Measurements from ENCODE around the gene EPHB6.

EPHB6 gene

GRCh38 chr7:142910031-142910433 lies 55.2 kb downstream of the EPHB6 start:
- DNase-seq (ENCODE audit: low read depth, low spot score) = no peak
- no peak overlapping the region for H3K4me3 ChIP-seq (ENCODE audit: low read length)

- H3K4me3 ChIP-seq (ENCODE audit: low read length) = no peak overlapping the region
- no peak for DNase-seq (ENCODE audit: low read depth, low spot score)
These were observed 55.6 kb downstream of the EPHB6 start for GRCh38 chr7:142910481-142910880.

- DNase-seq (ENCODE audit: low read depth, low spot score) = no peak
- H3K4me3 ChIP-seq (ENCODE audit: low read length) = no peak overlapping the region
These were observed 58.2 kb downstream of the EPHB6 start for GRCh38 chr7:142913051-142913450.

- H3K4me3 ChIP-seq (ENCODE audit: low read length) = no peak overlapping the region
- DNase-seq (ENCODE audit: low read depth, low spot score) = no peak
These were observed 58.7 kb downstream of the EPHB6 start for GRCh38 chr7:142913566-142913965.

- no peak for DNase-seq (ENCODE audit: low read depth, low spot score)
- H3K4me3 ChIP-seq (ENCODE audit: low read length) = no peak overlapping the region
These were observed 59.2 kb downstream of the EPHB6 start for GRCh38 chr7:142914121-142914520.

- H3K4me3 ChIP-seq (ENCODE audit: low read length) = no peak overlapping the region
These were observed 60.4 kb downstream of the EPHB6 start for GRCh38 chr7:142915315-142915714.

GRCh38 chr7:142916508-142916907 lies 61.6 kb downstream of the EPHB6 start:
- no peak for DNase-seq (ENCODE audit: low read depth, low spot score)
- no peak overlapping the region for H3K4me3 ChIP-seq (ENCODE audit: low read length)

More at GRCh38 chr7:142915315-142915714, 60.4 kb downstream of the EPHB6 start:
- DNase-seq (ENCODE audit: low read depth, low spot score) = no peak

- DNase-seq (ENCODE audit: low read depth, low spot score) = no peak
These were observed 62.6 kb downstream of the EPHB6 start for GRCh38 chr7:142917447-142917846.

GRCh38 chr7:142918901-142919300 lies 64.0 kb downstream of the EPHB6 start:
- no peak for DNase-seq (ENCODE audit: low read depth, low spot score)
- no peak overlapping the region for H3K4me3 ChIP-seq (ENCODE audit: low read length)

More at GRCh38 chr7:142917447-142917846, 62.6 kb downstream of the EPHB6 start:
- H3K4me3 ChIP-seq (ENCODE audit: low read length) = no peak overlapping the region

GRCh38 chr7:142919656-142920055 lies 64.8 kb downstream of the EPHB6 start:
- no peak for DNase-seq (ENCODE audit: low read depth, low spot score)
- no peak overlapping the region for H3K4me3 ChIP-seq (ENCODE audit: low read length)

All from Jurkat, Clone E6-1 (cell line).